Measurements from ENCODE around the gene ZNF441.

DNA sequence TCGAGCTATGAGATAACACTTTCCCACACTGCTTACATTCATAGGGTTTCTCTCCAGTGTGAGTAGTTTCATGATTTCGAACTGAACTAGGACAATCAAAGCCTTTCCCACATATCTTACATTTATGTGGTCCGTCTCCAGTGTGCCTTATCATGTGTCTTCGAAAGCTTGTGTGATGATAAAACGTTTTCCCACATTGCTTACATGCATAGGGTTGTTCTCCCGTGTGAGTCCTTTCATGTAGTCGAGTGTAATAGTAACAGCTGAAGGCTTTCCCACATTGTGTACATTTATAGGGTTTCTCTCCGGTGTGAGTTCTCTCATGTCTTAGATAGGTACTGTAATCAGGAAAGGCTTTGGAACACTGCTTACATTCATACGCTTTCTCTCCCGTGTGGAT, 44.4 kb upstream of the ZNF441 start:
- TF ChIP-seq CTCF (IDR thresholded peaks at IDR 0.05; ENCODE audit: borderline replicate concordance, extremely low read depth, low read length, poor library complexity, severe bottlenecking) (no peak), EZH2 (IDR thresholded peaks at IDR 0.05; ENCODE audit: borderline replicate concordance, low read depth, low read length, severe bottlenecking) (no peak)

Measured in DND-41 (cell line).